Choroid plexus epithelial cell (primary cell): ENCODE data around the gene TEPSIN.

Source experiments
- DNase-seq: peaks from one replicate; pipeline ENCODE4 v3.0.0-alpha.2; 2010; ENCODE audit warnings: low read depth
- H3K4me3 ChIP-seq: 2 replicates; pipeline ENCODE4 v1.5.1; 2011; ENCODE audit warnings: low read depth, mild to moderate bottlenecking, control low read depth, low read length, moderate library complexity
- TF ChIP-seq, protein P1 (sequence below): conservative IDR thresholded peaks from 2 replicates; pipeline ENCODE4 v1.5.1; 2011; ENCODE audit warnings: low read depth, mild to moderate bottlenecking, control low read depth, inconsistent platforms, low read length, moderate library complexity

TEPSIN gene, protein sequence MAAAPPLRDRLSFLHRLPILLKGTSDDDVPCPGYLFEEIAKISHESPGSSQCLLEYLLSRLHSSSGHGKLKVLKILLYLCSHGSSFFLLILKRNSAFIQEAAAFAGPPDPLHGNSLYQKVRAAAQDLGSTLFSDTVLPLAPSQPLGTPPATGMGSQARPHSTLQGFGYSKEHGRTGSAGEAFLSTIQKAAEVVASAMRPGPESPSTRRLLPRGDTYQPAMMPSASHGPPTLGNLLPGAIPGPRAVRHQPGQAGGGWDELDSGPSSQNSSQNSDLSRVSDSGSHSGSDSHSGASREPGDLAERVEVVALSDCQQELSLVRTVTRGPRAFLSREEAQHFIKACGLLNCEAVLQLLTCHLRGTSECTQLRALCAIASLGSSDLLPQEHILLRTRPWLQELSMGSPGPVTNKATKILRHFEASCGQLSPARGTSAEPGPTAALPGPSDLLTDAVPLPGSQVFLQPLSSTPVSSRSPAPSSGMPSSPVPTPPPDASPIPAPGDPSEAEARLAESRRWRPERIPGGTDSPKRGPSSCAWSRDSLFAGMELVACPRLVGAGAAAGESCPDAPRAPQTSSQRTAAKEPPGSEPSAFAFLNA

DNA sequence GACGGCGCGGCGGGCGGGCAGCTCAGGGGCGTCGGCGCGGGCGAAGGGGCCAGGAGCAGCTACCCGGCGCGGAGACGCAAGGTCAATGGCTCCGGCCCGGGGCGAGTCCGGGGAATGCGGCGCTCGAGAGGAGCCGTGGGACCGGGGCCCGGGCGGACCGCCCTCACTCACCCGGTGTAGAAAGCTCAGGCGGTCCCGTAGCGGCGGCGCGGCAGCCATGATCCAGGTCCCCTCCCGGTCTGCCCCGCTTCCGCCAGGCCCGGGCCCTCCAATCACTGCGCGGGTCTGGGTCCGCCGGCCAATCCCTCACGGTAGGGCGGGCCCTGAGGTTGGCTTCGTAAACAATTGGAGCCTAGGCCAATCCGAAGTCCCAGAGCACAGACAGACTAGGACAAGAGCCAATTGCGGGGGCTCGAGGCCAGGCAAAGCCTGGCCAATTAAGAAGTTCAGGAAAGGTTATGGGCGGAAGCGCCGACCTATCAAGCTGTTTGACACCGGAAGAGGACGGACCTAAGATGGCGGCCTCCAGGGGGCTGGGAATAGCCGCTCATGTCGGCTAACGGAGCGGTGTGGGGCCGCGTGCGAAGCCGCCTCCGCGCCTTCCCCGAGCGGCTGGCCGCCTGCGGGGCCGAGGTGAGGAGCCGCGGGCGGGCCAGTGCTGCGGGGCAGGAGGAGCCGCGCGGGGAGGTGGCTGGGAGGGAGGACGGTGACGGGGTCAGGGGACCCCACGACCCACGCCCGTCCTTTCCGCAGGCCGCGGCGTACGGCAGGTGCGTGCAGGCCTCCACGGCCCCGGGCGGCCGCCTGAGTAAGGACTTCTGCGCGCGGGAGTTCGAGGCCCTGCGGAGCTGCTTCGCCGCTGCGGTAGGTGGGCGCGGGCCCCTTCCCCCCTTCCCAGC, at the start of gene TEPSIN, which contains the start of gene NDUFAF8:
TSS of gene TEPSIN (minus strand) at position 241 of the 899 bp plus-strand sequence. CDS start at position 219, 22 bp downstream.
TSS of gene NDUFAF8 (plus strand) at position 504 of the 899 bp plus-strand sequence. CDS start at position 550, 46 bp downstream.
- peak; percentile 100 for DNase-seq
- TF ChIP-seq, protein P1, sequence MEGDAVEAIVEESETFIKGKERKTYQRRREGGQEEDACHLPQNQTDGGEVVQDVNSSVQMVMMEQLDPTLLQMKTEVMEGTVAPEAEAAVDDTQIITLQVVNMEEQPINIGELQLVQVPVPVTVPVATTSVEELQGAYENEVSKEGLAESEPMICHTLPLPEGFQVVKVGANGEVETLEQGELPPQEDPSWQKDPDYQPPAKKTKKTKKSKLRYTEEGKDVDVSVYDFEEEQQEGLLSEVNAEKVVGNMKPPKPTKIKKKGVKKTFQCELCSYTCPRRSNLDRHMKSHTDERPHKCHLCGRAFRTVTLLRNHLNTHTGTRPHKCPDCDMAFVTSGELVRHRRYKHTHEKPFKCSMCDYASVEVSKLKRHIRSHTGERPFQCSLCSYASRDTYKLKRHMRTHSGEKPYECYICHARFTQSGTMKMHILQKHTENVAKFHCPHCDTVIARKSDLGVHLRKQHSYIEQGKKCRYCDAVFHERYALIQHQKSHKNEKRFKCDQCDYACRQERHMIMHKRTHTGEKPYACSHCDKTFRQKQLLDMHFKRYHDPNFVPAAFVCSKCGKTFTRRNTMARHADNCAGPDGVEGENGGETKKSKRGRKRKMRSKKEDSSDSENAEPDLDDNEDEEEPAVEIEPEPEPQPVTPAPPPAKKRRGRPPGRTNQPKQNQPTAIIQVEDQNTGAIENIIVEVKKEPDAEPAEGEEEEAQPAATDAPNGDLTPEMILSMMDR = no peak

DNA sequence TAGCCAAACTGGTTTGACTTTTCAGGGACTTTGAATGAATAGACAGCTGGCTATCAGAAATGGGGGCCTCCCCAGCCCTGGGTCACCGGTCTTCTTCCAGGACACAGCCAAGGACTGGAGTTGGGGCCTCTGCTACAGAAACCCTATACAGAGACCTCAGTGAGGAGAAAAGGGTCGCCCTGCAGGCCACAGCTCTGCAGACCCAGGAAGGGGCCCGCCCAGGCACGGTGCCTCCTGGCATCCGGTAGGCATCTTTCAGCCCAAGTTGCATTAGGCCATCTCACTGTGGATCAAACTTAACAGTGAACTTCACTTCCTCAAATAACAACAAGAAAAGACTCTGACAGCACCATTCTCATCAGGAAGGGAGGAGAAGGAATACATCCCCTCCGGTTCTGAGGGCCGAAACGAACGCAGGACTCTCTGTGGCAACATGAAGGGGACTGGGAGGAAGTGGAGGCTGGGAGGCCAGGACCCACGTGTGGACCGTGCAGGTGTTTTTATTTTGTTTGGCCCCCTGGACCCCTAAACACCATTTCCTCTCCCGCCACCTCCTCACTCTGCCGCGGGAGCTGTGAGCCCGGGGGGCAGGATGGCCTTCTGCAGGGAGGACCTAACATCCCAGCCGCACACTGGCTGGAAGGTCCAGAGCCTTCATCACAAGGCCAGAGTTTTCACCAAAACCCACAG, 49.0 kb upstream of the TEPSIN start:
- DNase-seq = no peak
- TF ChIP-seq, protein P1 = no peak
- H3K4me3 ChIP-seq = no peak overlapping the region

More for the DNA sequence above, at the start of gene TEPSIN, which contains the start of gene NDUFAF8:
- H3K4me3 ChIP-seq = peak within 1 kb of the TSS; percentile 90

DNA sequence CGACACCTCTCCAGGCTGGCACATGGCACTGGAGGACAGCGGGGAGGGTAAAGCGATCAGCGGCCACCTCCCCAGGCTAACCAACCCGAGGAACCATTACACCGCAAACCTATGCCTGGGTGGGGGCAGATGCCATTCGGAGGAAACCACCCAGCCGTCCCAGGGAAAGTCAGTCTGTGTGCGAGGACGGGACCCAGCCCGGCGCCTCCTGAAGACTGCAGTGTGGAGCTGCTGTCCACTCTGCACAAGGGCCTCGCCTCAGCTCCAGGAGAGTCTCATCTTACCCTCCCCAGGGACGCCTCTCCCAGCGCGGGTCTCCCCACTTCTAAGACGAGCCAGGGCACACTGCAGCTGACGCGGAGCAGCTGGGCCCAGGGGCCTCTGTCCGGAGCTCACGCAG, 48.3 kb upstream of the TEPSIN start:
- no peak overlapping the region for H3K4me3 ChIP-seq
- TF ChIP-seq, protein P1 = no peak
- no peak for DNase-seq

DNA sequence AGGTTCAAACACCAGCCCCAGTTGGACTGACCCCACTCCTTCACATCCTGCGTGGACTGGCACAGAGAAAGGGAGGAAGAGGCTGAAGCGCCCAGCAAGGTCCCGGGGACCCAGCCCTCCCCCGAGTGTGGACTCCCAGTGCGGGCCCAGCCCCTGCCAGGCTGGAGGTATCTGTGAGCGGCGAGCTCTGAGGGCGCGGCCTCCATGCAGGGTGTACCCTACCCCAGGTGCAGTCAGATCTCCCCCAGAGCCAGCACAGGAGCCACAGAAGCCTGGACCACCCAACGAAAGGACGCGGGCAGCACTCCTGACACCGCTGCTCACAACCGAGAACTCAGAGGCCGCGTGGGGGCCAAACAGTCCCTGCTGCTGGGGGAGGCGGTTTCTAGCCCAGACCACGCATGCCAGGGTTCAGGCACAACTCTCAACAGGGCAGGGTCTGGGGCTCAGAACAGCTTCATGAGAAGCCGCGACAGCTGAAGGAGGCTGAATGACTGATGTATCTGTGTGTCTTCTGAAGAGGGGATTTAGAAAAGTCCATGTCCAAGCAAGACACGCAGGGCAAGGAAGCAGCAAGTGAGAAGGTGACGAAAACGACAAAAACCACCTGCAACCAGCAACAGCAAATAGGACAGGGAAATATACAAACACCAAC, 47.8 kb upstream of the TEPSIN start:
- H3K4me3 ChIP-seq = no peak overlapping the region
- no peak for DNase-seq
- TF ChIP-seq, protein P1 = no peak

DNA sequence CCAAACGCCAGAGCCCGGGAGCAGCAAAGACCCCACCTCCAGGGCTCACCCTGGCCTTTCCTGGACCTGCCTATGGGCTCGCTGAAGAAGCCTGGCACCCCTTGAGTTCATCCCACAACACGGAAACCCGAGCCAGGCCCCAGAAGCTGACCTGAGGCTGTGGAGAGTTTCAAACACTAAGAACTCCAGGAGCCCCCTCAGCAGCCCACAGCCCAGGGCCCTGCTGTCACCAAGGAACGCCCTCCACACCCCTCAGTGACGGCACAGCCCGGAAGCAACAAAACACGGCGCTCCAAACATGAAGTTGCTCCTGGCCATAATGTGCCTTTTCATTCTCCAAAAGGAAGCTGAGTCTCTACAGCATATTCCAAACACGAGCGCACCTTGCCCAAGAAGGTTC, 47.0 kb upstream of the TEPSIN start:
- TF ChIP-seq, protein P1 = no peak
- DNase-seq = no peak
- peak overlapping the region; percentile 58 for H3K4me3 ChIP-seq
